ENCODE data around the gene AP1S1. TPM values are rescaled to one million over a fixed set of nuclear protein-coding genes. Genes with fewer than 3 reads are reported as not detected.

The AP1S1 gene
- total RNA-seq, 2 donors from 2014 or later = 11.9 to 33.0 TPM

- TF ChIP-seq, protein P1, sequence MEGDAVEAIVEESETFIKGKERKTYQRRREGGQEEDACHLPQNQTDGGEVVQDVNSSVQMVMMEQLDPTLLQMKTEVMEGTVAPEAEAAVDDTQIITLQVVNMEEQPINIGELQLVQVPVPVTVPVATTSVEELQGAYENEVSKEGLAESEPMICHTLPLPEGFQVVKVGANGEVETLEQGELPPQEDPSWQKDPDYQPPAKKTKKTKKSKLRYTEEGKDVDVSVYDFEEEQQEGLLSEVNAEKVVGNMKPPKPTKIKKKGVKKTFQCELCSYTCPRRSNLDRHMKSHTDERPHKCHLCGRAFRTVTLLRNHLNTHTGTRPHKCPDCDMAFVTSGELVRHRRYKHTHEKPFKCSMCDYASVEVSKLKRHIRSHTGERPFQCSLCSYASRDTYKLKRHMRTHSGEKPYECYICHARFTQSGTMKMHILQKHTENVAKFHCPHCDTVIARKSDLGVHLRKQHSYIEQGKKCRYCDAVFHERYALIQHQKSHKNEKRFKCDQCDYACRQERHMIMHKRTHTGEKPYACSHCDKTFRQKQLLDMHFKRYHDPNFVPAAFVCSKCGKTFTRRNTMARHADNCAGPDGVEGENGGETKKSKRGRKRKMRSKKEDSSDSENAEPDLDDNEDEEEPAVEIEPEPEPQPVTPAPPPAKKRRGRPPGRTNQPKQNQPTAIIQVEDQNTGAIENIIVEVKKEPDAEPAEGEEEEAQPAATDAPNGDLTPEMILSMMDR (IDR thresholded peaks at IDR 0.05) = no peak
- Histone ChIP-seq H3K27ac (no peak overlapping the region), H3K4me1 (ENCODE audit: control insufficient read depth in 1 of 2, low read depth in 2 of 2) (peaks cover 5 to 12% of the 10 kb centered on the region in 2 donors), H3K27me3 (replicated peaks; ENCODE audit: insufficient read depth) (no peaks in the 10 kb centered on the region), H3K36me3 (peaks cover 17% of the 10 kb centered on the region), H3K4me3 (peak overlapping the region; percentile 88), H3K9me3 (no peaks in the 10 kb centered on the region)
- no peak for ATAC-seq (ENCODE audit: insufficient number of reproducible peaks, low FRiP score, low read depth)
- DNase-seq (ENCODE audit: low spot score) = no peak
These were observed 422 bp downstream of the AP1S1 start for GRCh38 chr7:101154693-101155102.

- ATAC-seq (ENCODE audit: insufficient number of reproducible peaks, low FRiP score, low read depth) = no peak
These were observed 1.0 kb downstream of the AP1S1 start for GRCh38 chr7:101155303-101155702.

GRCh38 chr7:101156277-101156676 lies 2.0 kb downstream of the AP1S1 start:
- Histone ChIP-seq H3K9me3 (no peaks in the 10 kb centered on the region), H3K27ac (no peak overlapping the region), H3K27me3 (replicated peaks; ENCODE audit: insufficient read depth) (no peaks in the 10 kb centered on the region), H3K4me3 (no peak overlapping the region), H3K36me3 (peaks cover 22% of the 10 kb centered on the region), H3K4me1 (ENCODE audit: control insufficient read depth in 1 of 2, low read depth in 2 of 2) (peaks cover 5 to 12% of the 10 kb centered on the region in 2 donors)
- ATAC-seq (ENCODE audit: insufficient number of reproducible peaks, low FRiP score, low read depth) (no peak), DNase-seq (ENCODE audit: low spot score) (no peak)
- TF ChIP-seq, protein P1 (IDR thresholded peaks at IDR 0.05) = no peak

More at GRCh38 chr7:101155303-101155702, 1.0 kb downstream of the AP1S1 start:
- no peak for DNase-seq (ENCODE audit: low spot score)
- Histone ChIP-seq H3K4me3 (peak overlapping the region; percentile 88), H3K36me3 (peaks cover 21% of the 10 kb centered on the region), H3K4me1 (ENCODE audit: control insufficient read depth in 1 of 2, low read depth in 2 of 2) (peaks cover 5 to 12% of the 10 kb centered on the region in 2 donors), H3K9me3 (no peaks in the 10 kb centered on the region), H3K27me3 (replicated peaks; ENCODE audit: insufficient read depth) (no peaks in the 10 kb centered on the region), H3K27ac (no peak overlapping the region)
- TF ChIP-seq, protein P1 (IDR thresholded peaks at IDR 0.05) = no peak

DNA sequence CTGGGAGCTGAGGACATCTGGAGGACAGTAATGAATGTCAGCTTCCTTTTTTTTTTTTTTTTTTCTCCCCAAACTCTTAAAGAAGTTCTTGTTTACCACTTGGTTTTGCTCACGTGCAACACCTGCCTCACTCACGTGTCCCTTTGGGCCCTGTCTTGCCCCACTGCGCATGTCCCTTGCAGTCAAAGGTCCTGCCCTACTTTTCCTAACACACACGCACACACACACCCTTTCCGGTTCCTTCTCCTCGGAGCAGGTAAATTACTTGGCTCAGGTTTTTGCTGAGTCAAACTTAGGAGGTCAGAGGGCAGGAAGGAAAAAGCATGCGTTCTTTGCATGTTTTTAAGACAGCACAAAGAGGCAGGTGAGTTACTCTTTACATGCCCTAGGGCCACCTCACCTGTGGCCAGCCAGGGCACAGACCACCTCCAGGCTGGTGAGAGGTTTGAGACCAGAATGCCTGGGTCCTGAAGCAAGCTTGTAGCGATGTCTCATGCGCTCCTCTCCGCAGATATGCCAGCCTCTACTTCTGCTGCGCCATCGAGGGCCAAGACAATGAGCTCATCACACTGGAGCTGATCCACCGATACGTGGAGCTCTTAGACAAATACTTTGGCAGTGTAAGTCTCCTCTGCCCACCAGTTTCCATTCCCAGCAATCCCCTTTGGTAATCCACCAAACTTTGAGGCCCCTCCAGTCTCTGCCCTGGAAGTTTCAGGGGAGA lies 2.8 kb downstream of the AP1S1 start:
- Histone ChIP-seq H3K27me3 (replicated peaks; ENCODE audit: insufficient read depth) (no peaks in the 10 kb centered on the region), H3K9me3 (no peaks in the 10 kb centered on the region), H3K4me1 (ENCODE audit: control insufficient read depth in 1 of 2, low read depth in 2 of 2) (peaks cover 5 to 12% of the 10 kb centered on the region in 2 donors), H3K27ac (no peak overlapping the region), H3K36me3 (peaks cover 22% of the 10 kb centered on the region), H3K4me3 (no peak overlapping the region)
- no peak for ATAC-seq (ENCODE audit: insufficient number of reproducible peaks, low FRiP score, low read depth)
- DNase-seq (ENCODE audit: low spot score) = no peak
- TF ChIP-seq, protein P1 (IDR thresholded peaks at IDR 0.05) = no peak

GRCh38 chr7:101159696-101160674 lies 5.7 kb downstream of the AP1S1 start:
- Histone ChIP-seq H3K27me3 (replicated peaks; ENCODE audit: insufficient read depth) (peaks cover 9% of the 10 kb centered on the region), H3K4me3 (no peak overlapping the region), H3K36me3 (peaks cover 22% of the 10 kb centered on the region), H3K4me1 (ENCODE audit: control insufficient read depth in 1 of 2, low read depth in 2 of 2) (peaks cover 22 to 31% of the 10 kb centered on the region in 2 donors), H3K27ac (no peak overlapping the region), H3K9me3 (no peaks in the 10 kb centered on the region)
- TF ChIP-seq, protein P1 (IDR thresholded peaks at IDR 0.05) = no peak
- no peak for DNase-seq (ENCODE audit: low spot score)
- no peak for ATAC-seq (ENCODE audit: insufficient number of reproducible peaks, low FRiP score, low read depth)
